IMR-90 (cell line): ENCODE data around the gene SRPK1. TPM values are rescaled to one million over a fixed set of nuclear protein-coding genes. Genes with fewer than 3 reads are reported as not detected.

ENCODE experiments used
- ATAC-seq: fragments of 200-7000 bp; cut with Tn5 transposase; 2 replicates; pipeline ENCODE4 v1.9.1; 2020; ENCODE audit warnings: low read depth, mild to moderate bottlenecking, moderate library complexity
- BruUV-seq: library from RNA; stranded (reverse); fragments of 400-500 nt; replicated peaks from 2 replicates; lab custom pipeline; 2021; lab: Mats Ljungman, UMichigan
- CTCF ChIA-PET: fragments of 300-600 bp; formaldehyde crosslinking; extraction: SDS; loops from one replicate; lab custom pipeline; 2021; ENCODE audit warnings: antibody characterized with exemption; lab: Yijun Ruan, JAX
- POLR2A ChIA-PET: fragments of 300-600 bp; sonication (Branson Sonifier 250); formaldehyde crosslinking; loops from one replicate; lab custom pipeline; 2022; ENCODE audit warnings: antibody characterized with exemption; ENCODE audit not compliant: unreplicated experiment; lab: Charles Lee
- DNase-seq: peaks from one replicate; pipeline ENCODE4 v3.0.0; 2013
- H2AFZ ChIP-seq: replicated peaks from 2 replicates; pipeline ENCODE3; 2013; ENCODE audit warnings: low read length, mild to moderate bottlenecking; ENCODE audit not compliant: poor library complexity
- H2AK5ac ChIP-seq: 2 replicates; pipeline ENCODE4 v1.6.1; 2013; ENCODE audit warnings: low read depth, low read length, inconsistent platforms
- H2AK9ac ChIP-seq: replicated peaks from 2 replicates; pipeline ENCODE3; 2013; ENCODE audit warnings: mild to moderate bottlenecking, low read depth, low read length, moderate library complexity; ENCODE audit not compliant: poor library complexity
- H2BK120ac ChIP-seq: 2 replicates; pipeline ENCODE4 v1.6.1; 2013; ENCODE audit warnings: low read depth, low read length, inconsistent platforms
- H2BK15ac ChIP-seq: 3 replicates; pipeline ENCODE4 v1.6.1; 2013; ENCODE audit warnings: low read depth, low read length, inconsistent platforms
- H2BK20ac ChIP-seq: 2 replicates; pipeline ENCODE4 v1.6.1; 2013; ENCODE audit warnings: low read depth, mild to moderate bottlenecking, inconsistent platforms, low read length, moderate library complexity
- H2BK5ac ChIP-seq: 2 replicates; pipeline ENCODE4 v1.6.1; 2013; ENCODE audit warnings: mild to moderate bottlenecking, low read depth, low read length, inconsistent platforms; ENCODE audit not compliant: poor library complexity, severe bottlenecking
- H3K14ac ChIP-seq: replicated peaks from 2 replicates; pipeline ENCODE4 v1.6.1; 2013; ENCODE audit warnings: low read depth, low read length, inconsistent platforms
- H3K18ac ChIP-seq: 2 replicates; pipeline ENCODE4 v1.6.1; 2013; ENCODE audit warnings: low read depth, low read length, control low read depth
- H3K23ac ChIP-seq: 2 replicates; pipeline ENCODE4 v1.6.1; 2013; ENCODE audit warnings: low read depth, low read length, inconsistent platforms
- H3K27ac ChIP-seq: 2 replicates; pipeline ENCODE4 v1.5.1; 2013; ENCODE audit warnings: mild to moderate bottlenecking, control low read depth, low read length; ENCODE audit not compliant: insufficient read depth
- H3K27me3 ChIP-seq: 2 replicates; pipeline ENCODE4 v1.6.1; 2013; ENCODE audit warnings: low read length; ENCODE audit not compliant: control insufficient read depth, insufficient read depth
- H3K36me3 ChIP-seq: 2 replicates; pipeline ENCODE4 v1.6.1; 2013; ENCODE audit warnings: low read length, mixed read lengths; ENCODE audit not compliant: control insufficient read depth, insufficient read depth
- H3K4ac ChIP-seq: 2 replicates; pipeline ENCODE4 v1.6.1; 2013; ENCODE audit warnings: low read depth, low read length, inconsistent platforms
- H3K4me1 ChIP-seq: 2 replicates; pipeline ENCODE4 v1.6.1; 2013; ENCODE audit warnings: low read length, mixed read lengths; ENCODE audit not compliant: control insufficient read depth, insufficient read depth
- H3K4me2 ChIP-seq: 2 replicates; pipeline ENCODE4 v1.6.1; 2013; ENCODE audit warnings: low read depth, mild to moderate bottlenecking, control low read depth, low read length, moderate library complexity
- H3K4me3 ChIP-seq: 2 replicates; pipeline ENCODE4 v1.5.1; 2013; ENCODE audit warnings: low read depth, mild to moderate bottlenecking, control low read depth, low read length, moderate library complexity; ENCODE audit not compliant: insufficient read depth
- H3K56ac ChIP-seq: 2 replicates; pipeline ENCODE4 v1.6.1; 2013; ENCODE audit warnings: low read length, inconsistent platforms; ENCODE audit not compliant: insufficient read depth; ENCODE audit errors: extremely low read depth
- H3K79me1 ChIP-seq, 2 experiments: 2 replicates each; pipeline ENCODE4 v1.6.1; 2013; ENCODE audit warnings: low read length in 2 of 2, inconsistent platforms in 1 of 2, low read depth in 1 of 2
- H3K9ac ChIP-seq: 2 replicates; pipeline ENCODE4 v1.6.1; 2013; ENCODE audit warnings: low read depth, low read length, control low read depth
- H3K9me1 ChIP-seq: 2 replicates; pipeline ENCODE4 v1.6.1; 2013; ENCODE audit warnings: low read length, inconsistent platforms; ENCODE audit not compliant: insufficient read depth
- H3K9me3 ChIP-seq: 2 replicates; pipeline ENCODE4 v1.6.1; 2013; ENCODE audit warnings: low read length; ENCODE audit not compliant: control insufficient read depth, insufficient read depth
- H4K20me1 ChIP-seq: 2 replicates; pipeline ENCODE4 v1.6.1; 2013; ENCODE audit warnings: low read length, inconsistent platforms; ENCODE audit not compliant: insufficient read depth
- H4K5ac ChIP-seq: 2 replicates; pipeline ENCODE4 v1.6.1; 2013; ENCODE audit warnings: mild to moderate bottlenecking, low read depth, low read length, control low read depth
- H4K8ac ChIP-seq, 2 experiments: 2 replicates each; pipeline ENCODE4 v1.6.1; 2013; ENCODE audit warnings: low read depth in 2 of 2, low read length in 2 of 2, control low read depth in 1 of 2, inconsistent platforms in 1 of 2
- H4K91ac ChIP-seq: 2 replicates; pipeline ENCODE4 v1.6.1; 2013; ENCODE audit warnings: low read depth, low read length, inconsistent platforms; ENCODE audit not compliant: insufficient read depth
- BHLHE40 ChIP-seq: fragments of 150-350 bp; IDR thresholded peaks from 2 replicates; pipeline ENCODE4 v1.6.1; 2016; ENCODE audit warnings: mild to moderate bottlenecking, low read depth, low read length
- CEBPB ChIP-seq: IDR thresholded peaks from 2 replicates; pipeline ENCODE4 v1.6.1; 2012; ENCODE audit warnings: low read depth, low read length, improper control_type of control experiment
- CHD1 ChIP-seq: IDR thresholded peaks from 2 replicates; pipeline ENCODE4 v1.6.1; 2012; ENCODE audit warnings: low read depth, low read length, improper control_type of control experiment
- FOS ChIP-seq: fragments of 150-350 bp; IDR thresholded peaks from 2 replicates; pipeline ENCODE4 v1.6.1; 2016; ENCODE audit warnings: low read depth, low read length
- MAFK ChIP-seq: IDR thresholded peaks from 2 replicates; pipeline ENCODE4 v1.6.1; 2012; ENCODE audit warnings: low read depth, low read length, improper control_type of control experiment
- MXI1 ChIP-seq: IDR thresholded peaks from 2 replicates; pipeline ENCODE4 v1.6.1; 2012; ENCODE audit warnings: low read depth, mild to moderate bottlenecking, low read length, moderate library complexity, borderline replicate concordance
- NFE2L2 ChIP-seq: fragments of 150-350 bp; IDR thresholded peaks from 2 replicates; pipeline ENCODE4 v1.6.1; 2016; ENCODE audit warnings: low read depth, mild to moderate bottlenecking, low read length
- RAD21 ChIP-seq: IDR thresholded peaks from 2 replicates; pipeline ENCODE4 v1.6.1; 2012; ENCODE audit warnings: low read length, improper control_type of control experiment
- RCOR1 ChIP-seq: IDR thresholded peaks from 2 replicates; pipeline ENCODE4 v1.6.1; 2012; ENCODE audit warnings: mild to moderate bottlenecking, low read length, improper control_type of control experiment; ENCODE audit not compliant: insufficient replicate concordance
- WGBS, 2 experiments: methylation state at CpG; one replicate each; pipeline versions ENCODE4 v1.1.5 to v1.1.7; 2013; ENCODE audit warnings: missing lambda C conversion rate in 2 of 2; ENCODE audit not compliant: insufficient read length in 1 of 2; ENCODE audit errors: extremely low coverage in 2 of 2; 5-methylcytosine and 5-hydroxymethylcytosine counted together
- dilution Hi-C: fragments of 300-500 bp; cut with HindIII; formaldehyde crosslinking; loops from one replicate; pipeline ENCODE4 v1.14.3; 2018; ENCODE audit warnings: low sequenced_read_pairs; ENCODE audit not compliant: unreplicated experiment
- in situ Hi-C: fragments of 300-500 bp; cut with MboI; formaldehyde crosslinking; loops from 3 replicates; pipeline ENCODE4 v1.14.3; 2019; ENCODE audit warnings: low sequenced_read_pairs, inconsistent platforms, mixed read lengths
- intact Hi-C: fragments of 100-400 bp; cut with micrococcal nuclease; formaldehyde crosslinking; loops from 2 replicates; pipeline ENCODE4 v1.10.0; 2022
- polyA plus RNA-seq, 3 experiments: library from polyadenylated mRNA; depleted of rRNA; stranded (reverse); fragments of >200 nt; gene quantifications; 2 replicates each; pipeline ENCODE4 v1.2.3, GENCODE V29; 2012; ENCODE audit warnings: low replicate concordance in 1 of 3
- total RNA-seq: library from RNA; depleted of rRNA; stranded (reverse); fragments of >200 nt; gene quantifications from 2 replicates; pipeline ENCODE4 v1.2.3, GENCODE V29; 2012
- TF ChIP-seq, protein P1 (sequence below): conservative IDR thresholded peaks from 2 replicates; pipeline ENCODE4 v1.5.1; 2012; ENCODE audit warnings: mild to moderate bottlenecking, low read depth, low read length, improper control_type of control experiment
- TF ChIP-seq, protein P2 (sequence below): fragments of 150-350 bp; IDR thresholded peaks from 2 replicates; pipeline ENCODE4 v1.6.1; 2017; ENCODE audit warnings: mild to moderate bottlenecking, antibody characterized with exemption, low read length, low read depth

The SRPK1 gene
- total and polyA plus RNA-seq, 2 of the 4 experiments (the other 2 are of a cell fraction), result 22.5 to 44.6 TPM

DNA sequence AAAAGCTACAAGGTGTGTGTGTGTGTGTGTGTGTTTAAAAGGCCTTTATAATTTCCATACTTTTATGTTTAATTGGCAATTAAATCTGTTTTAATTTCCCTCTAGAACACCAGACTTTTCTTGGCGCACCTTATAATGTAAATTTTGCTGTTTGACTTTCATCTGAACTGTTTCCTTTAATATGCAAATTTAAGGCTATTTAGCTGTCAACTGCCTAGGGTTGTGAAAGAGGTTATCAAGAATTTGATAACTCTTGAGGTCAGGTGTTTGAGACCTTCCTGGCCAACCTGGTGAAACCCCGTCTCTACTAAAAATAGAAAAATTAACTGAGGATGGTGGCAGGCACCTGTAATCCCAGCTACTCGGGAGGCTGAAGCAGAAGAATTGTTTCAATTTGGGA, 119.8 kb downstream of the SRPK1 start:
- Histone ChIP-seq H3K4me2 (no peak overlapping the region), H3K9me1 (no peaks in the 10 kb centered on the region), H3K14ac (no peak overlapping the region), H2AK9ac (no peak overlapping the region), H3K4ac (no peak overlapping the region), H3K27ac (no peak overlapping the region), H3K9ac (no peak overlapping the region), H3K23ac (no peak overlapping the region), H3K4me1 (no peaks in the 10 kb centered on the region), H4K8ac (no peak overlapping the region), H2AK5ac (no peak overlapping the region), H3K18ac (no peak overlapping the region), H3K27me3 (peaks cover 25% of the 10 kb centered on the region), H2BK20ac (no peak overlapping the region), H3K36me3 (no peaks in the 10 kb centered on the region), H3K56ac (no peak overlapping the region), H2BK120ac (no peak overlapping the region), H2BK15ac (no peak overlapping the region), H4K5ac (no peak overlapping the region), H2AFZ (no peak overlapping the region), H3K4me3 (no peak overlapping the region), H4K91ac (no peak overlapping the region), H3K79me1 (no peaks in the 10 kb centered on the region), H3K9me3 (no peaks in the 10 kb centered on the region), H2BK5ac (no peak overlapping the region), H4K20me1 (no peaks in the 10 kb centered on the region)
- POLR2A ChIA-PET, result no interaction called here
- no peak for ATAC-seq
- CTCF ChIA-PET, result no interaction called here
- dilution Hi-C loops, result no loop called here
- WGBS, 2 experiments, result no CpG with 5 or more reads among the region's 3 CpGs
- in situ Hi-C loops, result no loop called here
- TF ChIP-seq, protein P1, sequence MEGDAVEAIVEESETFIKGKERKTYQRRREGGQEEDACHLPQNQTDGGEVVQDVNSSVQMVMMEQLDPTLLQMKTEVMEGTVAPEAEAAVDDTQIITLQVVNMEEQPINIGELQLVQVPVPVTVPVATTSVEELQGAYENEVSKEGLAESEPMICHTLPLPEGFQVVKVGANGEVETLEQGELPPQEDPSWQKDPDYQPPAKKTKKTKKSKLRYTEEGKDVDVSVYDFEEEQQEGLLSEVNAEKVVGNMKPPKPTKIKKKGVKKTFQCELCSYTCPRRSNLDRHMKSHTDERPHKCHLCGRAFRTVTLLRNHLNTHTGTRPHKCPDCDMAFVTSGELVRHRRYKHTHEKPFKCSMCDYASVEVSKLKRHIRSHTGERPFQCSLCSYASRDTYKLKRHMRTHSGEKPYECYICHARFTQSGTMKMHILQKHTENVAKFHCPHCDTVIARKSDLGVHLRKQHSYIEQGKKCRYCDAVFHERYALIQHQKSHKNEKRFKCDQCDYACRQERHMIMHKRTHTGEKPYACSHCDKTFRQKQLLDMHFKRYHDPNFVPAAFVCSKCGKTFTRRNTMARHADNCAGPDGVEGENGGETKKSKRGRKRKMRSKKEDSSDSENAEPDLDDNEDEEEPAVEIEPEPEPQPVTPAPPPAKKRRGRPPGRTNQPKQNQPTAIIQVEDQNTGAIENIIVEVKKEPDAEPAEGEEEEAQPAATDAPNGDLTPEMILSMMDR, result no peak
- no peak for TF ChIP-seq CEBPB
- TF ChIP-seq RCOR1, result no peak
- TF ChIP-seq RAD21, result no peak
- TF ChIP-seq MXI1, result no peak
- no peak for TF ChIP-seq NFE2L2
- TF ChIP-seq MAFK, result no peak
- no peak for TF ChIP-seq FOS
- TF ChIP-seq, protein P2, sequence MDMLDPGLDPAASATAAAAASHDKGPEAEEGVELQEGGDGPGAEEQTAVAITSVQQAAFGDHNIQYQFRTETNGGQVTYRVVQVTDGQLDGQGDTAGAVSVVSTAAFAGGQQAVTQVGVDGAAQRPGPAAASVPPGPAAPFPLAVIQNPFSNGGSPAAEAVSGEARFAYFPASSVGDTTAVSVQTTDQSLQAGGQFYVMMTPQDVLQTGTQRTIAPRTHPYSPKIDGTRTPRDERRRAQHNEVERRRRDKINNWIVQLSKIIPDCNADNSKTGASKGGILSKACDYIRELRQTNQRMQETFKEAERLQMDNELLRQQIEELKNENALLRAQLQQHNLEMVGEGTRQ, result no peak
- no peak for TF ChIP-seq CHD1
- no peak for TF ChIP-seq BHLHE40
- BruUV-seq, result no TSS peak
- intact Hi-C loops, result no loop called here
- DNase-seq, result no peak
